Renal cortical epithelial cell (primary cell): ENCODE results near the gene CCL17. TPM values are rescaled to one million over a fixed set of nuclear protein-coding genes. Genes with fewer than 3 reads are reported as not detected.

Experiments
- DNase-seq: peaks from one replicate; pipeline ENCODE4 v3.0.0-alpha.2; 2011; ENCODE audit warnings: low read depth
- total RNA-seq: library from RNA; depleted of rRNA; stranded (reverse); fragments of >200 nt; gene quantifications from 2 replicates; pipeline ENCODE4 v1.2.3, GENCODE V29; 2014

Gene CCL17
- total RNA-seq, 1 donor from 2014 or later = not detected

GRCh38 chr16:57377080-57377841, 27.3 kb upstream of the CCL17 start:
- DNase-seq = peak; percentile 42

- peak; percentile 51 for DNase-seq
Observed at GRCh38 chr16:57379579-57379978, 25.0 kb upstream of the CCL17 start.

DNA sequence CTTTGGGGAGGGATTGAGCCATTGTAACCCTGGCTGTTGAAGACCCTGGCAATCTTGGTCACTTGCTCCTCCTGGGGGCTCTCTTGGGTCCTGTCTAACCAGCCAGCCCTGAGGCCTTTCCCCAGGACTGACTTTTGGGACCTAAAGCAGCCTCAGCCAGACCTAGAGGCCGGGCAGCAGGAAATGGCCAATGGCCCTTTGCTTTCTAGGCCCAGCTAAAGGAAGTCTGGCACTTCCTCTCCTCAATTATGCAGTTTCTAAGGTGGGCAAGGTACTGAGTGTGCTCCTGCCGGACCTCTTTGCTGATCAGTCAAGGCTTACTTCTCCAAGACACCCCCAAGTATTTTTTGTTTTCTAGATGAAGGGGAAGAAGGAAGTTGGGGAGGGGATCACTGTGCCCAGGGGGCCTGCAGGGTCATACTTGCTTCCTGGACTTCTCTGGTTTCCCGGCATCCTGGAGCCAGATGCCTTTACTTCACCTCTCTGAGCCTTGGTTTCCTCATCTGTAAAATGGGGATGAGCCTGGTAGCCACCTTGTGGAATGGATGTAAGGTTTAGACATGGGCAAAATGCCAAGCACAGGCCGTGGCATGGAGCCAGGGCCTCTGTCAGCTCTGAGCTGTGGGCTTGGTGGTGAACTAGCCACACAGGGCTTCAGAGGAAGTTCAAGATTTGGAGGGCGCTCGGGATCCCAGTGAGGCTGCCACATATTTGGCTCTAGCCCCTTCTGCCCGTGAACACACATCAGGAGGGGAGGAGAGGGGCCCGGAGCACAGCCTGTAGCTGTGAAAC, 23.7 kb upstream of the CCL17 start:
- no peak for DNase-seq

DNA sequence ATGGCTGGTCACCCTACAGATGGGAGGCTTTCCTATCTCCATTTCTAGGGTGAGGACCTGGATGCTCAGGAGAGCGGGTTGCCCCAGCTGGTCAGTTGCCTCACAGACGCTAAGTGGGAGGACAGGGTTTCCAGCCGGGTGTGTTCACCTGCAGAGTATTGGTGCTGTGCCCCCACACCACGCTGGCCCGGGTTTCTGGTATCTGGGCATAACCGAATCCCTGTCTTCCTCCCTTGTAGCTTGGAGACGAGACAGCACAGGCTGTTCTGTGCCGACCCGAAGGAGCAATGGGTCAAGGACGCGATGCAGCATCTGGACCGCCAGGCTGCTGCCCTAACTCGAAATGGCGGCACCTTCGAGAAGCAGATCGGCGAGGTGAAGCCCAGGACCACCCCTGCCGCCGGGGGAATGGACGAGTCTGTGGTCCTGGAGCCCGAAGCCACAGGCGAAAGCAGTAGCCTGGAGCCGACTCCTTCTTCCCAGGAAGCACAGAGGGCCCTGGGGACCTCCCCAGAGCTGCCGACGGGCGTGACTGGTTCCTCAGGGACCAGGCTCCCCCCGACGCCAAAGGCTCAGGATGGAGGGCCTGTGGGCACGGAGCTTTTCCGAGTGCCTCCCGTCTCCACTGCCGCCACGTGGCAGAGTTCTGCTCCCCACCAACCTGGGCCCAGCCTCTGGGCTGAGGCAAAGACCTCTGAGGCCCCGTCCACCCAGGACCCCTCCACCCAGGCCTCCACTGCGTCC, 22.6 kb upstream of the CCL17 start:
- no peak for DNase-seq

- DNase-seq = no peak
Observed at GRCh38 chr16:57382535-57383275, 21.9 kb upstream of the CCL17 start.

- DNase-seq = peak; percentile 47
Observed at GRCh38 chr16:57383276-57384247, 21.0 kb upstream of the CCL17 start.

DNA sequence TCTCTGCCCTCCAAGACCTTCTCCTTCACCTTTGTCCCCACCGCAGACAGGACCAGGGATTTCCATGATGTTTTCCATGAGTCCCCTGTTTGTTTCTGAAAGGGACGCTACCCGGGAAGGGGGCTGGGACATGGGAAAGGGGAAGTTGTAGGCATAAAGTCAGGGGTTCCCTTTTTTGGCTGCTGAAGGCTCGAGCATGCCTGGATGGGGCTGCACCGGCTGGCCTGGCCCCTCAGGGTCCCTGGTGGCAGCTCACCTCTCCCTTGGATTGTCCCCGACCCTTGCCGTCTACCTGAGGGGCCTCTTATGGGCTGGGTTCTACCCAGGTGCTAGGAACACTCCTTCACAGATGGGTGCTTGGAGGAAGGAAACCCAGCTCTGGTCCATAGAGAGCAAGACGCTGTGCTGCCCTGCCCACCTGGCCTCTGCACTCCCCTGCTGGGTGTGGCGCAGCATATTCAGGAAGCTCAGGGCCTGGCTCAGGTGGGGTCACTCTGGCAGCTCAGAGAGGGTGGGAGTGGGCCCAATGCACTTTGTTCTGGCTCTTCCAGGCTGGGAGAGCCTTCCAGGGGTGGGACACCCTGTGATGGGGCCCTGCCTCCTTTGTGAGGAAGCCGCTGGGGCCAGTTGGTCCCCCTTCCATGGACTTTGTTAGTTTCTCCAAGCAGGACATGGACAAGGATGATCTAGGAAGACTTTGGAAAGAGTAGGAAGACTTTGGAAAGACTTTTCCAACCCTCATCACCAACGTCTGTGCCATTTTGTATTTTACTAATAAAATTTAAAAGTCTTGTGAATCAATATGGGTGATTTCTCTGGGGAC, 20.1 kb upstream of the CCL17 start:
- DNase-seq = no peak

DNA sequence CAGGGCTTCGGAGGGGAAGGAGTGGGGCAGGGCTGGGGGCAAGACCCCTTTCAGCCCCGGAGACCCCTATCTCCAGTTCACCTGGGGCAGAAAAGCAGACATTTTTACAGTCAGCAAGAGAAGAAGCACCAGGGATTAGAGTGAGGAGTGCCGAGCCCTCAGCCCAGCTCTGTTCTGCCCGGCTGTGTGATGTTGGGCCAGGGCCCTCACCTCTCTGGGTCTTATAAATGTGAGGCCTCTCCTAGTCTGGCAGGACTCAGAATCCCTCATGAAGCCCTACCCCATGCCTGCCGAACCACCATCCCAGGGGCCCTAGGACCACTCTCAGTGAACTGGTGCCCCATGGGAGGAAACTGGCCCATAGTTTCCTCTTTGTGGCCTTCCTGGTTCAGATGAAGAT, 19.5 kb upstream of the CCL17 start:
- no peak for DNase-seq

DNA sequence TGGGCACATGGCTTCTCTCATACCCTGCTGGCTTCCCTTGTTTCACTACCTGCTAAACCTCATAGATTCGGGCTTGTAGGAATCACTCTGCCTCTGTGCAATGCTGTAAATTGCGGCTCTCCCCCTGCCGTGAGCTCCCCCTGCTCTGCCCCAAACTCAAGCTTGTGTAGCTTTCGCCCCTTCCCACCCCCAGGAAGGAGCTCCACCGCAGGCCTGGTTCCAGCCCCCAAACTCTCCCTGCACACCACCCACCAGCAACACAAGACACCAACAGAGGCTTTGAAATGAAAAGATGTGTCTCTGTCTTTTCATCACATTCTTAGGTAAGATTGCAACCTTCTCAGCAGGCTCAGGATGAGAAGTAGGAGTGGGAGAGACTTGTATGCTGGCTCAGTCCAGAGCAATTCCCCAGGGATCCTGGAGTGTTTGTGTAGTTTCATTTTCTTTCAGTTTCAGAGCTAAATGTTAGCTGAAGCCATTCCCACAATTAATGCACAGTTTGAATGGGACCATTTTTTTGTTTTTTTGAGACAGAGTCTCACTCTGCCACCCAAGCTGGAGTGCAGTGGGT, 18.1 kb upstream of the CCL17 start:
- DNase-seq = no peak

DNA sequence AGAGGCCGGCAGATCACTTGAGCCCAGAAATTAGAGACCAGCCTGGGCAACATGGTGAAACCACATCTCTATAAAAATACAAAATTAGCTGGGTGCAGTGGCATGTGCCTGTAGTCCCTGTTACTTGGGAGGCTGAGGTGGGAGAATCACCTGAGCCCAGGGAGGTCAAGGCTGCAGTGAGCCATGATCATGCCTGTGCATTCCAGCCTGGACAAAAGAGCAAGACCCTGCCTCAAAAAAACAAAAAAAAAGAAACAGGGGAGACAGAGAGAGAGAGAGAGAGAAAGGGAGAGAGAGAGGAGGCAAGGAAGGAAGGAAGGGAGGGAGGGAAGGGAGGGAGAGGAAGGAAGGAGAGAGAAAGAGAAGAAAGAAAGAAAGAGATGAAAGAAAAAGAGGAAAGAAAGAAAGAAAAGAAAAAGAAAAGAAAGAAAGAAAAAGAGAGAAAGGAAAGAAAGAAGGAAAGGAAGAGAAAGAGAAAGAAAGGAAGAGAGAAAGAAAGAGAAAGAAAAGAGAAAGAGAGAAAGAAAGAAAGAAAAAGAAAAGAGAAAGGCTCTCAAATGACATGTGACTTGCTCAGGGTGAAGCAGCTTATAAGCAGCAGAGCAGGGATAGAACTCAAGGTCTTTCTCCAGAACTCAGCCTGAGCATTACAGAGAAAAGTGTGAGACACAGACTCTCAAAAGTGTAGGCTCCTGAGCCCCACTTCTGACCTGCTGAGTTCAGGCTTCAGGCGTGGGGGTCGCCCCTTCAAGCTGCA, 16.8 kb upstream of the CCL17 start:
- no peak for DNase-seq

DNA sequence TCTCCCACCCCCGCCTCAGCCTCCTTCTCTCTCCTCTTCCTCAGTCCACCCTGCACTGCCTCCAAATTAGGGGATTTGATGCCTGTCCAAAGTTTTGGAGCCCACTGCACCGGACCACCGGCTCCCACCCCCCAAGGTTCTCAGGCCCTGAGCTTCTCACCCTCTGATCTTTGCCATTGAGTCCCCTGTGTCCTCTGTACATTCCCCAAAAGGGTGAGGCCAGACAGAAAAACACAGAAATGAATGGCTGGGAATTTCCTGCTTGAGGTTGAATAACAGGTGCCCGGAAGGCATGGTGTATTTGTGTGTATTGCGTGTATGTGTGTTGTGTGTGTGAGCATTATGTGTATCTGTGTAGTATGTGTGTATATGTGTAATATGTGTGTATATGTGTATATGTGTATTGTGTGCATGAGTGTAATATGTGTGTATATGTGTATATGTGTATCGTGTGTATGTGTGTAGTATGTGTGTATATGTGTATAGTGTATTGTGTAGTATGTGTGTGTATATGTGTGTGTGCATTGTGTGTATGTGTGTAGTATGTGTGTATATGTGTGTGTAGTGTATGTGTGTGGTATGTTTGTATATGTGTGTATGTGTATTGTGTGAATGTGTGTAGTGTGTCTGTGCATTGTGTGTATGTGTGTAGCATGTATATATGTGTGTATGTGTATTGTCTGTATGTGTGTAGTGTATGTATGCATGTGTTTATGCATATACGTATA, 16.0 kb upstream of the CCL17 start:
- peak; percentile 63 for DNase-seq

DNA sequence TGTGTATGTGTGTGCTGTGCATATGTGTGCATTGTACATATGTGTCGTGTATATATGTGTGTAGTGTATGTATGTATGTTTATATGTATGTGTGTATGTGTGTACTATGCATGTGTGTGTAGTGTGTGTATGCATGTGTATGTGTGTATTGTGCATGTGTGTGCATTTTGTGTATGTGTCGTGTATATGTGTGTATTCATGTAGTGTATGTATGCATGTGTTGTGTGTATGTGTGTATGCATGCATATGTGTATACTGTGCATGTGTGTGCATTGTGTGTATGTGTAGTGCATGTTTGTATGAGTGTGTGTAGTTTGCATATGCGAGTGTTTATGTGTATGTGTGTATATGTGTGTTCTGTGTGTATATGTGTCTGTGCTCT, 15.5 kb upstream of the CCL17 start:
- no peak for DNase-seq

- no peak for DNase-seq
Observed at GRCh38 chr16:57390636-57391295, 13.8 kb upstream of the CCL17 start.

GRCh38 chr16:57391300-57391699, 13.3 kb upstream of the CCL17 start:
- no peak for DNase-seq

- no peak for DNase-seq
Observed at GRCh38 chr16:57391708-57392107, 12.9 kb upstream of the CCL17 start.

- peak; percentile 50 for DNase-seq
Observed at GRCh38 chr16:57392694-57393093, 11.9 kb upstream of the CCL17 start.

- DNase-seq = peak; percentile 81
Observed at GRCh38 chr16:57394444-57394843, 10.1 kb upstream of the CCL17 start.
